Spleen (tissue), 11 donors: ENCODE measurements around the gene TP73. TPM values are rescaled to one million over a fixed set of nuclear protein-coding genes. Genes with fewer than 3 reads are reported as not detected.

Experiments
- DNase-seq: peaks from one replicate; pipeline ENCODE4 v3.0.0-alpha.2; 2020
- H3K27ac ChIP-seq, 8 donors: fragments of 200-600 bp; sonication (generic) in 7 of 8; 1 replicate in 4 of 8; 2 replicates in 4 of 8; pipeline versions ENCODE4 v1.5.0 to v1.8.0; 2016 to 2021; ENCODE audit warnings: inconsistent platforms in 4 of 8, mild to moderate bottlenecking in 4 of 8, moderate library complexity in 1 of 8
- H3K27me3 ChIP-seq, 7 donors: fragments of 200-600 bp; sonication (generic) in 6 of 7; replicated peaks in 1 of 7; 1 replicate in 4 of 7; 2 replicates in 3 of 7; pipeline versions ENCODE4 v1.5.0 to v1.8.0; 2016 to 2021; ENCODE audit warnings: inconsistent platforms in 3 of 7, mild to moderate bottlenecking in 1 of 7
- H3K36me3 ChIP-seq, 6 donors: fragments of 200-600 bp; sonication (generic) in 5 of 6; 1 replicate in 4 of 6; 2 replicates in 2 of 6; pipeline versions ENCODE4 v1.5.0 to v1.8.0; 2016 to 2021; ENCODE audit warnings: inconsistent platforms in 2 of 6
- H3K4me1 ChIP-seq, 6 donors: fragments of 200-600 bp; sonication (generic) in 5 of 6; 1 replicate in 3 of 6; 2 replicates in 3 of 6; pipeline versions ENCODE4 v1.5.0 to v1.8.0; 2016 to 2021; ENCODE audit warnings: inconsistent platforms in 3 of 6
- H3K4me3 ChIP-seq, 8 donors: fragments of 200-600 bp; sonication (generic) in 7 of 8; 1 replicate in 4 of 8; 2 replicates in 4 of 8; pipeline versions ENCODE4 v1.5.0 to v1.8.0; 2016 to 2021; ENCODE audit warnings: inconsistent platforms in 4 of 8, mild to moderate bottlenecking in 4 of 8, moderate library complexity in 2 of 8
- H3K9me3 ChIP-seq, 8 donors: fragments of 200-600 bp; sonication (generic) in 7 of 8; 1 replicate in 4 of 8; 2 replicates in 4 of 8; pipeline versions ENCODE4 v1.5.0 to v1.8.0; 2016 to 2021; ENCODE audit warnings: inconsistent platforms in 4 of 8
- CTCF ChIP-seq, 11 experiments: fragments of 200-600 bp in 7 of 11; fragments of 450-650 bp in 4 of 11; sonication (generic) in 4 of 11; IDR thresholded peaks in 8 of 11; conservative IDR thresholded peaks in 3 of 11; 1 replicate in 7 of 11; 2 replicates in 4 of 11; pipeline versions ENCODE4 v1.4.0 to v1.8.0; 2016 to 2021; ENCODE audit warnings: antibody characterized with exemption in 11 of 11, inconsistent platforms in 4 of 11, mild to moderate bottlenecking in 1 of 11
- POLR2A ChIP-seq, 3 donors: fragments of 450-650 bp; IDR thresholded peaks; one replicate each; pipeline ENCODE4 v1.5.1; 2017; ENCODE audit warnings: antibody characterized with exemption in 3 of 3, mild to moderate bottlenecking in 1 of 3
- POLR2AphosphoS5 ChIP-seq, 3 donors: sonication (generic); formaldehyde crosslinking; IDR thresholded peaks; one replicate each; pipeline ENCODE4 v1.5.1; 2017; ENCODE audit warnings: antibody characterized with exemption in 3 of 3
- WGBS, 5 donors: extraction: QIAGEN DNeasy Blood & Tissue Kit in 3 of 5; methylation state at CpG; one replicate each; pipeline versions ENCODE4 v1.1.5 to v1.1.7; 2013 to 2018; 5-methylcytosine and 5-hydroxymethylcytosine counted together
- intact Hi-C: fragments of 100-400 bp; cut with DNase I; formaldehyde crosslinking; loops from one replicate; pipeline ENCODE4 v1.15.0; 2023; ENCODE audit warnings: low total_unique reads
- polyA plus RNA-seq, 3 donors: library from polyadenylated mRNA; stranded (reverse); fragments of 200-250 nt; gene quantifications; one replicate each; pipeline ENCODE4 v1.2.1, GENCODE V29; 2013
- total RNA-seq, 7 donors: library from RNA; depleted of rRNA in 3 of 7; stranded (reverse); fragments of >200 nt in 3 of 7; fragmentation: NEBNext Ultra II Directional in 4 of 7; extraction: Animal tissue kit (Norgen Biotek cat#: 25700) in 4 of 7; gene quantifications; one replicate each; pipeline versions ENCODE4 v1.1.0 to v1.2.1, GENCODE V29; 2016 to 2021
- donor health status: healthy with polysubstance abuse.
- donor health status: DM: no; HTN: no; CAD: no; lungs with moderate emphysema.
- donor health status: DM: no; HTN: no; CAD: no.
- donor health status: Bipolar disorder and iron deficiency.
- donor health status: healthy.
- donor health status: DM: no; HTN: no; CAD: no.
- donor health status: DM: yes; HTN: yes; CAD: no.

The TP73 gene
- total and polyA plus RNA-seq, 10 donors = 0.11 to 4.3 (median 0.96) TPM

- no peak for DNase-seq
- no peaks in the 10 kb centered on the region for H3K9me3 ChIP-seq
- no peak overlapping the region for H3K4me3 ChIP-seq
- no peaks in the 10 kb centered on the region for H3K36me3 ChIP-seq
- 76 to 84% (median 80%) methylated on average over 8 to 10 of the region's 10 CpGs for WGBS, 5 donors
- intact Hi-C loops = no loop called here
- H3K27ac ChIP-seq = no peak overlapping the region
- no peak for TF ChIP-seq CTCF (IDR thresholded peaks at IDR 0.05 in 8 of 11, conservative IDR thresholded peaks at IDR 0.05 in 3 of 11)
- no peak for TF ChIP-seq POLR2A (IDR thresholded peaks at IDR 0.05)
- TF ChIP-seq POLR2AphosphoS5 (IDR thresholded peaks at IDR 0.05) = no peak
- H3K4me1 ChIP-seq = peaks cover 0 to 15% (median 4%) of the 10 kb centered on the region in 6 donors
- peaks cover 0 to 84% (median 8%) of the 10 kb centered on the region in 7 donors for H3K27me3 ChIP-seq
Observed at GRCh38 chr1:3714284-3714741, 62.0 kb downstream of the TP73 start.

- TF ChIP-seq POLR2A (IDR thresholded peaks at IDR 0.05) = no peak
- TF ChIP-seq CTCF (IDR thresholded peaks at IDR 0.05 in 8 of 11, conservative IDR thresholded peaks at IDR 0.05 in 3 of 11) = no peak
- no peak for TF ChIP-seq POLR2AphosphoS5 (IDR thresholded peaks at IDR 0.05)
- WGBS, 5 donors = 79 to 88% (median 86%) methylated on average over 7 to 10 of the region's 10 CpGs
Observed at GRCh38 chr1:3714814-3715213, 62.5 kb downstream of the TP73 start.

GRCh38 chr1:3716351-3716750, 64.0 kb downstream of the TP73 start:
- intact Hi-C loops = no loop called here
- peaks cover 0 to 27% (median 13%) of the 10 kb centered on the region in 6 donors for H3K4me1 ChIP-seq
- 70 to 93% (median 72%) methylated on average over 2 to 6 of the region's 6 CpGs for WGBS, 5 donors
- H3K36me3 ChIP-seq = no peaks in the 10 kb centered on the region
- H3K9me3 ChIP-seq = no peaks in the 10 kb centered on the region
- peaks cover 0 to 73% (median 8%) of the 10 kb centered on the region in 7 donors for H3K27me3 ChIP-seq
- H3K4me3 ChIP-seq = no peak overlapping the region
- DNase-seq = no peak
- TF ChIP-seq POLR2AphosphoS5 (IDR thresholded peaks at IDR 0.05) = no peak
- H3K27ac ChIP-seq = no peak overlapping the region

More at GRCh38 chr1:3714814-3715213, 62.5 kb downstream of the TP73 start:
- Histone ChIP-seq H3K36me3 (no peaks in the 10 kb centered on the region), H3K27ac (no peak overlapping the region), H3K9me3 (no peaks in the 10 kb centered on the region), H3K4me3 (no peak overlapping the region), H3K4me1 (peaks cover 0 to 19% (median 7%) of the 10 kb centered on the region in 6 donors), H3K27me3 (peaks cover 0 to 83% (median 8%) of the 10 kb centered on the region in 7 donors)
- intact Hi-C loops = no loop called here
- DNase-seq = no peak

- H3K36me3 ChIP-seq = no peaks in the 10 kb centered on the region
- H3K27ac ChIP-seq = no peak overlapping the region
- intact Hi-C loops = no loop called here
- peaks cover 0 to 27% (median 13%) of the 10 kb centered on the region in 6 donors for H3K4me1 ChIP-seq
- 47 to 61% (median 52%) methylated on average over 32 to 33 of the region's 33 CpGs for WGBS, 5 donors
- no peak for DNase-seq
- H3K4me3 ChIP-seq = no peak overlapping the region
- no peaks in the 10 kb centered on the region for H3K9me3 ChIP-seq
- TF ChIP-seq CTCF (IDR thresholded peaks at IDR 0.05 in 8 of 11, conservative IDR thresholded peaks at IDR 0.05 in 3 of 11) (no peak), POLR2A (IDR thresholded peaks at IDR 0.05) (no peak), POLR2AphosphoS5 (IDR thresholded peaks at IDR 0.05) (no peak)
- H3K27me3 ChIP-seq = peaks cover 0 to 64% (median 8%) of the 10 kb centered on the region in 7 donors
Observed at GRCh38 chr1:3717041-3717714, 64.9 kb downstream of the TP73 start.
